Upper lobe of right lung (tissue), 1 donor: ENCODE data around the gene MAPK8IP1. TPM values are rescaled to one million over a fixed set of nuclear protein-coding genes. Genes with fewer than 3 reads are reported as not detected.

ENCODE experiments used
- ATAC-seq: fragments of 200-7000 bp; cut with Tn5 transposase; one replicate; pipeline ENCODE4 v1.9.1; 2020; ENCODE audit warnings: mild to moderate bottlenecking, moderate library complexity
- DNase-seq: peaks from one replicate; pipeline ENCODE4 v3.0.0-alpha.2; 2020
- H3K27ac ChIP-seq: fragments of 200-600 bp; one replicate; pipeline ENCODE4 v1.8.0; 2022
- H3K27me3 ChIP-seq: fragments of 200-600 bp; one replicate; pipeline ENCODE4 v1.8.0; 2022; ENCODE audit warnings: mild to moderate bottlenecking
- H3K36me3 ChIP-seq: fragments of 200-600 bp; one replicate; pipeline ENCODE4 v1.8.0; 2022
- H3K4me1 ChIP-seq: fragments of 200-600 bp; one replicate; pipeline ENCODE4 v1.8.0; 2022
- H3K4me3 ChIP-seq: fragments of 200-600 bp; one replicate; pipeline ENCODE4 v1.8.0; 2022; ENCODE audit warnings: mild to moderate bottlenecking
- H3K9me3 ChIP-seq: fragments of 200-600 bp; one replicate; pipeline ENCODE4 v1.8.0; 2022
- CTCF ChIP-seq: fragments of 200-600 bp; IDR thresholded peaks from one replicate; pipeline ENCODE4 v1.8.0; 2022; ENCODE audit warnings: antibody characterized with exemption
- intact Hi-C: fragments of 100-400 bp; cut with DNase I; formaldehyde crosslinking; loops from one replicate; pipeline ENCODE4 v1.11.0; 2022
- total RNA-seq: library from RNA; stranded (reverse); fragmentation: NEBNext Ultra II Directional; extraction: Animal tissue kit (Norgen Biotek cat#: 25700); gene quantifications from one replicate; pipeline ENCODE4 v1.2.1, GENCODE V29; 2021
- donor health status: DM: no; HTN: yes; CAD: no; lungs with severe emphysema.

MAPK8IP1 gene
- total RNA-seq, 1 donor from 2014 or later: 6.4 TPM

GRCh38 chr11:45846174-45846675 lies 39.2 kb upstream of the MAPK8IP1 start:
- H3K4me1 ChIP-seq: peaks cover 36% of the 10 kb centered on the region
- DNase-seq (no peak), ATAC-seq (no peak)
- no peaks in the 10 kb centered on the region for H3K27me3 ChIP-seq
- intact Hi-C loops: no loop called here
- TF ChIP-seq CTCF: no peak
- H3K36me3 ChIP-seq: no peaks in the 10 kb centered on the region
- H3K9me3 ChIP-seq: no peaks in the 10 kb centered on the region
- H3K27ac ChIP-seq: peak overlapping the region; percentile 99
- no peak overlapping the region for H3K4me3 ChIP-seq

GRCh38 chr11:45846974-45847910 lies 38.2 kb upstream of the MAPK8IP1 start, which contains the start of gene CRY2:
TSS of gene CRY2 (plus strand) at chr11:45847475. CDS start at chr11:45847491, 16 bp downstream.
- no peaks in the 10 kb centered on the region for H3K27me3 ChIP-seq
- DNase-seq (peak; percentile 100), ATAC-seq (peak; percentile 96)
- peaks cover 46% of the 10 kb centered on the region for H3K4me1 ChIP-seq
- no peaks in the 10 kb centered on the region for H3K9me3 ChIP-seq
- TF ChIP-seq CTCF: no peak
- intact Hi-C loops: no loop called here
- peak within 1 kb of the TSS; percentile 99 for H3K27ac ChIP-seq
- peak within 1 kb of the TSS; percentile 98 for H3K4me3 ChIP-seq
- no peaks in the 10 kb centered on the region for H3K36me3 ChIP-seq

GRCh38 chr11:45847911-45848316 lies 37.5 kb upstream of the MAPK8IP1 start:
- Histone ChIP-seq H3K27me3 (no peaks in the 10 kb centered on the region), H3K4me1 (peaks cover 53% of the 10 kb centered on the region), H3K27ac (peak overlapping the region; percentile 99), H3K36me3 (no peaks in the 10 kb centered on the region), H3K4me3 (peak overlapping the region; percentile 98), H3K9me3 (no peaks in the 10 kb centered on the region)
- intact Hi-C loops: no loop called here
- DNase-seq (peak; percentile 74), ATAC-seq (peak; percentile 56)
- TF ChIP-seq CTCF: peak; percentile 13

GRCh38 chr11:45848654-45849081 lies 36.8 kb upstream of the MAPK8IP1 start:
- Histone ChIP-seq H3K27me3 (no peaks in the 10 kb centered on the region), H3K27ac (peak overlapping the region; percentile 99), H3K9me3 (no peaks in the 10 kb centered on the region), H3K4me3 (peak overlapping the region; percentile 98), H3K4me1 (peaks cover 58% of the 10 kb centered on the region), H3K36me3 (peaks cover 4% of the 10 kb centered on the region)
- no peak for TF ChIP-seq CTCF
- intact Hi-C loops: no loop called here
- DNase-seq: no peak
- ATAC-seq: peak; percentile 35

GRCh38 chr11:45850446-45850845 lies 35.0 kb upstream of the MAPK8IP1 start:
- no peaks in the 10 kb centered on the region for H3K27me3 ChIP-seq
- intact Hi-C loops: no loop called here
- H3K9me3 ChIP-seq: no peaks in the 10 kb centered on the region
- H3K27ac ChIP-seq: no peak overlapping the region
- ATAC-seq (no peak), DNase-seq (no peak)
- TF ChIP-seq CTCF: no peak
- no peak overlapping the region for H3K4me3 ChIP-seq
- H3K36me3 ChIP-seq: peaks cover 5% of the 10 kb centered on the region
- H3K4me1 ChIP-seq: peaks cover 74% of the 10 kb centered on the region
